ENCODE measurements around the gene SPINK6. TPM values are rescaled to one million over a fixed set of nuclear protein-coding genes. Genes with fewer than 3 reads are reported as not detected.

Gene SPINK6
- total and polyA plus RNA-seq, 2 of the 8 experiments (the other 6 are each of a cell fraction or from before 2014, with no cell fraction given), result not detected

- DNase-seq (ENCODE audit: low read depth in 1 of 2, low spot score in 2 of 2), result no peak
- Histone ChIP-seq H2AK5ac (ENCODE audit: low read depth, low read length) (no peak overlapping the region), H3K18ac (ENCODE audit: extremely low read depth, low read length) (no peak overlapping the region), H3K9ac (replicated peaks in 1 of 4; ENCODE audit: extremely low read depth in 1 of 4, low read depth in 3 of 4, low read length in 3 of 4) (no peak overlapping the region), H4K20me1 (replicated peaks in 1 of 2; ENCODE audit: control insufficient read depth in 1 of 2, insufficient read depth in 2 of 2, low read length in 2 of 2) (no peaks in the 10 kb centered on the region), H4K8ac (ENCODE audit: extremely low read depth, insufficient read depth, low read length) (no peak overlapping the region), H3K4me2 (ENCODE audit: insufficient read depth in 1 of 2, low read depth in 2 of 2, low read length in 2 of 2) (no peak overlapping the region), H2BK15ac (ENCODE audit: low read length) (no peak overlapping the region), H3K56ac (replicated peaks; ENCODE audit: insufficient read length, low read depth, low read length) (no peak overlapping the region), H3K36me3 (ENCODE audit: control insufficient read depth in 2 of 4, insufficient read depth in 4 of 4, low read length in 3 of 4) (no peaks in the 10 kb centered on the region), H3K27ac (ENCODE audit: low read depth, low read length) (no peak overlapping the region), H3K4me3 (ENCODE audit: extremely low read depth in 1 of 4, insufficient read depth in 2 of 4, low read depth in 3 of 4, low read length in 4 of 4) (no peak overlapping the region), H3K79me1 (ENCODE audit: low read depth, low read length) (no peaks in the 10 kb centered on the region), H3K23me2 (ENCODE audit: low read depth, low read length) (no peaks in the 10 kb centered on the region), H3K4ac (replicated peaks; ENCODE audit: insufficient read length, low read depth, low read length) (no peak overlapping the region), H3K9me3 (ENCODE audit: insufficient read depth in 2 of 2, low read depth in 1 of 2, low read length in 1 of 2) (no peaks in the 10 kb centered on the region), H4K91ac (replicated peaks; ENCODE audit: insufficient read length, low read length) (no peak overlapping the region), H3K27me3 (replicated peaks in 1 of 4; ENCODE audit: control insufficient read depth in 3 of 4, extremely low read depth in 1 of 4, insufficient read depth in 3 of 4, low read length in 3 of 4) (no peaks in the 10 kb centered on the region), H2BK12ac (ENCODE audit: low read depth, low read length) (no peak overlapping the region), H3K4me1 (replicated peaks in 1 of 4; ENCODE audit: control insufficient read depth in 3 of 4, insufficient read depth in 4 of 4, low read length in 3 of 4) (no peaks in the 10 kb centered on the region), H4K5ac (ENCODE audit: insufficient read length, low read depth, low read length) (no peak overlapping the region), H2BK20ac (ENCODE audit: low read length) (no peak overlapping the region), H2AFZ (ENCODE audit: low read length) (no peak overlapping the region), H3K23ac (ENCODE audit: insufficient read length) (no peak overlapping the region), H3K14ac (ENCODE audit: insufficient read length) (no peak overlapping the region), H2BK120ac (replicated peaks; ENCODE audit: low read depth, low read length) (no peak overlapping the region), H3K79me2 (ENCODE audit: control insufficient read depth in 1 of 2, insufficient read depth in 2 of 2, low read length in 2 of 2) (no peaks in the 10 kb centered on the region), H2BK5ac (ENCODE audit: low read depth, low read length) (no peak overlapping the region)
- POLR2A ChIA-PET (ENCODE audit: partially characterized antibody), result no interaction called here
- 86% methylated on average over 4 of the region's 4 CpGs; no CpG with 5 or more reads in 1 of the 2 experiments for WGBS, 2 experiments (ENCODE audit: extremely low coverage in 1 of 2, insufficient coverage in 1 of 2, insufficient read length in 1 of 2, insufficient replicate concordance in 2 of 2, low coverage in 1 of 2, low lambda C conversion rate in 2 of 2, missing lambda C conversion rate in 1 of 2)
- FAIRE-seq, result no peak
- CTCF ChIA-PET (ENCODE audit: partially characterized antibody), result interaction anchor here (0.6 to 1.3 kb wide), 2 partner anchors 40 to 53 kb away, joined by 3 read pairs; no protein-coding TSS in a partner anchor
- TF ChIP-seq PHF8 (conservative IDR thresholded peaks at IDR 0.05; ENCODE audit: low read depth, low read length), result no peak
- no peak for TF ChIP-seq ATF2 (IDR thresholded peaks at IDR 0.05; ENCODE audit: low read length)
- no peak for TF ChIP-seq TAF1 (IDR thresholded peaks at IDR 0.05; ENCODE audit: low read depth, low read length)
- TF ChIP-seq RXRA (IDR thresholded peaks at IDR 0.05; ENCODE audit: insufficient read depth, low read depth, low read length), result no peak
- TF ChIP-seq CBX8 (IDR thresholded peaks at IDR 0.05; ENCODE audit: borderline replicate concordance, low read depth, low read length), result no peak
- TF ChIP-seq CTCF (IDR thresholded peaks at IDR 0.05; ENCODE audit: control extremely low read depth in 1 of 3, insufficient read depth in 1 of 3, low read depth in 1 of 3, low read length in 3 of 3), result no peak
- no peak for TF ChIP-seq RFX5 (IDR thresholded peaks at IDR 0.05; ENCODE audit: borderline replicate concordance, low read depth, low read length)
- TF ChIP-seq TEAD4 (IDR thresholded peaks at IDR 0.05; ENCODE audit: low read depth, low read length), result no peak
- TF ChIP-seq SAP30 (IDR thresholded peaks at IDR 0.05; ENCODE audit: insufficient read depth, insufficient replicate concordance, low read length), result no peak
Measured at GRCh38 chr5:148237785-148238417, 35.1 kb downstream of the SPINK6 start.

All from H1 (cell line).